Smooth muscle cell (in vitro differentiated cells): ENCODE results near the gene SCTR. TPM values are rescaled to one million over a fixed set of nuclear protein-coding genes. Genes with fewer than 3 reads are reported as not detected.

Source experiments
- DNase-seq: peaks from one replicate; lab custom pipeline; 2025; ENCODE audit not compliant: unreplicated experiment; lab: John Stamatoyannopoulos, UW
- H2AFZ ChIP-seq: fragments of 200-600 bp; sonication (generic); 2 replicates; pipeline ENCODE4 v1.6.0; 2016; ENCODE audit warnings: antibody characterized with exemption, low read depth, mild to moderate bottlenecking
- H3F3A ChIP-seq: fragments of 200-600 bp; sonication (generic); 2 replicates; pipeline ENCODE4 v1.6.0; 2017; ENCODE audit warnings: antibody characterized with exemption, low read depth
- H3K27ac ChIP-seq: fragments of 200-600 bp; sonication (generic); 2 replicates; pipeline ENCODE4 v1.5.1; 2016; ENCODE audit warnings: low read depth, mild to moderate bottlenecking
- H3K27me3 ChIP-seq: fragments of 200-600 bp; sonication (generic); 2 replicates; pipeline ENCODE4 v1.6.1; 2016; ENCODE audit warnings: low read depth, mild to moderate bottlenecking
- H3K36me3 ChIP-seq: fragments of 200-600 bp; sonication (generic); 2 replicates; pipeline ENCODE4 v1.5.1; 2016; ENCODE audit warnings: low read depth
- H3K4me1 ChIP-seq: fragments of 200-600 bp; sonication (generic); 2 replicates; pipeline ENCODE4 v1.5.1; 2016; ENCODE audit warnings: low read depth
- H3K4me2 ChIP-seq: fragments of 200-600 bp; sonication (generic); 2 replicates; pipeline ENCODE4 v1.6.0; 2016; ENCODE audit warnings: mild to moderate bottlenecking
- H3K4me3 ChIP-seq: fragments of 200-600 bp; sonication (generic); 2 replicates; pipeline ENCODE4 v1.5.1; 2016; ENCODE audit warnings: mild to moderate bottlenecking
- H3K79me2 ChIP-seq: fragments of 200-600 bp; sonication (generic); 2 replicates; pipeline ENCODE4 v1.6.0; 2016; ENCODE audit warnings: low read depth, mild to moderate bottlenecking
- H3K9ac ChIP-seq: fragments of 200-600 bp; sonication (generic); 2 replicates; pipeline ENCODE4 v1.6.0; 2016; ENCODE audit warnings: low read depth
- H3K9me3 ChIP-seq: fragments of 200-600 bp; sonication (generic); replicated peaks from 2 replicates; pipeline ENCODE4 v1.5.1; 2016; ENCODE audit warnings: low read depth
- H4K20me1 ChIP-seq: fragments of 200-600 bp; sonication (generic); 2 replicates; pipeline ENCODE4 v1.6.0; 2016; ENCODE audit warnings: low read depth
- CTCF ChIP-seq: fragments of 200-600 bp; sonication (generic); IDR thresholded peaks from 2 replicates; pipeline ENCODE4 v1.5.1; 2017; ENCODE audit warnings: borderline replicate concordance, mild to moderate bottlenecking, antibody characterized with exemption; ENCODE audit not compliant: insufficient read depth, poor library complexity, severe bottlenecking
- WGBS: methylation state at CpG from one replicate; pipeline ENCODE4 v1.1.7; 2016; ENCODE audit warnings: low lambda C conversion rate; 5-methylcytosine and 5-hydroxymethylcytosine counted together
- polyA plus RNA-seq: library from polyadenylated mRNA; unstranded; fragments of >200 nt; fragmentation: Nextera tagmentation; extraction: Ambion mirVana; gene quantifications from 2 replicates; pipeline ENCODE4 v1.2.1, GENCODE V29; 2016
- total RNA-seq: library from RNA; depleted of rRNA; stranded (reverse); fragments of >200 nt; gene quantifications from 2 replicates; pipeline ENCODE4 v1.2.3, GENCODE V29; 2014

Gene SCTR
- total and polyA plus RNA-seq, 2 experiments from 2014 or later: not detected

- H3K36me3 ChIP-seq: no peaks in the 10 kb centered on the region
- H2AFZ ChIP-seq: no peak overlapping the region
- H4K20me1 ChIP-seq: no peaks in the 10 kb centered on the region
- H3K4me2 ChIP-seq: no peak overlapping the region
- H3K9ac ChIP-seq: no peak overlapping the region
- no peaks in the 10 kb centered on the region for H3K79me2 ChIP-seq
- no peaks in the 10 kb centered on the region for H3K27me3 ChIP-seq
- no peak overlapping the region for H3K4me3 ChIP-seq
- H3K4me1 ChIP-seq: peaks cover 10% of the 10 kb centered on the region
- H3K27ac ChIP-seq: no peak overlapping the region
- DNase-seq: no peak
- no peaks in the 10 kb centered on the region for H3F3A ChIP-seq
- WGBS: 92% methylated on average over 8 of the region's 8 CpGs
- H3K9me3 ChIP-seq: no peaks in the 10 kb centered on the region
- TF ChIP-seq CTCF: no peak
Measured at GRCh38 chr2:119472749-119473148, 51.5 kb downstream of the SCTR start.

- no peaks in the 10 kb centered on the region for H3K9me3 ChIP-seq
- H3F3A ChIP-seq: no peaks in the 10 kb centered on the region
- WGBS: 42% methylated on average over 2 of the region's 2 CpGs
- DNase-seq: no peak
- H3K4me3 ChIP-seq: no peak overlapping the region
- H3K79me2 ChIP-seq: no peaks in the 10 kb centered on the region
- H2AFZ ChIP-seq: no peak overlapping the region
- no peak overlapping the region for H3K9ac ChIP-seq
- H3K27ac ChIP-seq: no peak overlapping the region
- TF ChIP-seq CTCF: no peak
- no peaks in the 10 kb centered on the region for H3K4me1 ChIP-seq
- H3K27me3 ChIP-seq: no peaks in the 10 kb centered on the region
- H3K36me3 ChIP-seq: no peaks in the 10 kb centered on the region
- no peaks in the 10 kb centered on the region for H4K20me1 ChIP-seq
- H3K4me2 ChIP-seq: no peak overlapping the region
Measured at GRCh38 chr2:119469661-119470297, 54.5 kb downstream of the SCTR start.

- H3K4me3 ChIP-seq: no peak overlapping the region
- no peaks in the 10 kb centered on the region for H3F3A ChIP-seq
- no peaks in the 10 kb centered on the region for H3K36me3 ChIP-seq
- H2AFZ ChIP-seq: no peak overlapping the region
- TF ChIP-seq CTCF: no peak
- no peaks in the 10 kb centered on the region for H3K27me3 ChIP-seq
- no peak for DNase-seq
- no peaks in the 10 kb centered on the region for H4K20me1 ChIP-seq
- H3K9ac ChIP-seq: no peak overlapping the region
- no peaks in the 10 kb centered on the region for H3K79me2 ChIP-seq
- 85% methylated on average over 6 of the region's 6 CpGs for WGBS
- no peaks in the 10 kb centered on the region for H3K4me1 ChIP-seq
- H3K9me3 ChIP-seq: no peaks in the 10 kb centered on the region
- H3K4me2 ChIP-seq: no peak overlapping the region
- no peak overlapping the region for H3K27ac ChIP-seq
Measured at GRCh38 chr2:119469131-119469530, 55.2 kb downstream of the SCTR start.
